OCI-LY3 (cell line): Measurements from ENCODE around the gene ACRBP.

Experiments
- EZH2phosphoT487 ChIP-seq: fragments of 200-600 bp; shearing (Covaris generic); IDR thresholded peaks from 2 replicates; pipeline ENCODE4 v1.6.1; 2018; ENCODE audit warnings: antibody characterized with exemption, mixed run types, low read depth
- TF ChIP-seq, protein P1 (sequence below): fragments of 200-600, 300-600 bp; sonication (generic); IDR thresholded peaks from 2 replicates; pipeline ENCODE4 v1.5.1; 2014; ENCODE audit warnings: antibody characterized with exemption, low read length, low read depth

GRCh38 chr12:6641131-6641530, 6.1 kb downstream of the ACRBP start:
- TF ChIP-seq, protein P1, sequence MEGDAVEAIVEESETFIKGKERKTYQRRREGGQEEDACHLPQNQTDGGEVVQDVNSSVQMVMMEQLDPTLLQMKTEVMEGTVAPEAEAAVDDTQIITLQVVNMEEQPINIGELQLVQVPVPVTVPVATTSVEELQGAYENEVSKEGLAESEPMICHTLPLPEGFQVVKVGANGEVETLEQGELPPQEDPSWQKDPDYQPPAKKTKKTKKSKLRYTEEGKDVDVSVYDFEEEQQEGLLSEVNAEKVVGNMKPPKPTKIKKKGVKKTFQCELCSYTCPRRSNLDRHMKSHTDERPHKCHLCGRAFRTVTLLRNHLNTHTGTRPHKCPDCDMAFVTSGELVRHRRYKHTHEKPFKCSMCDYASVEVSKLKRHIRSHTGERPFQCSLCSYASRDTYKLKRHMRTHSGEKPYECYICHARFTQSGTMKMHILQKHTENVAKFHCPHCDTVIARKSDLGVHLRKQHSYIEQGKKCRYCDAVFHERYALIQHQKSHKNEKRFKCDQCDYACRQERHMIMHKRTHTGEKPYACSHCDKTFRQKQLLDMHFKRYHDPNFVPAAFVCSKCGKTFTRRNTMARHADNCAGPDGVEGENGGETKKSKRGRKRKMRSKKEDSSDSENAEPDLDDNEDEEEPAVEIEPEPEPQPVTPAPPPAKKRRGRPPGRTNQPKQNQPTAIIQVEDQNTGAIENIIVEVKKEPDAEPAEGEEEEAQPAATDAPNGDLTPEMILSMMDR = no peak
- no peak for TF ChIP-seq EZH2phosphoT487
